GM19239 (cell line): ENCODE data around the gene COL6A2.
"Not testable (repeated sequence)": the region's sequence is repeated elsewhere in the genome, so short reads cannot be mapped to it uniquely, and the experiment has no call there.

Experiments
- DNase-seq: peaks from one replicate; pipeline ENCODE4 v3.0.0; 2011; ENCODE audit warnings: low spot score; ENCODE audit not compliant: insufficient read length
- FAIRE-seq: peaks from 2 replicates; lab custom pipeline; 2011; peaks lifted over from hg19 to GRCh38; lab: Jason Lieb, UNC

The COL6A2 gene

DNA sequence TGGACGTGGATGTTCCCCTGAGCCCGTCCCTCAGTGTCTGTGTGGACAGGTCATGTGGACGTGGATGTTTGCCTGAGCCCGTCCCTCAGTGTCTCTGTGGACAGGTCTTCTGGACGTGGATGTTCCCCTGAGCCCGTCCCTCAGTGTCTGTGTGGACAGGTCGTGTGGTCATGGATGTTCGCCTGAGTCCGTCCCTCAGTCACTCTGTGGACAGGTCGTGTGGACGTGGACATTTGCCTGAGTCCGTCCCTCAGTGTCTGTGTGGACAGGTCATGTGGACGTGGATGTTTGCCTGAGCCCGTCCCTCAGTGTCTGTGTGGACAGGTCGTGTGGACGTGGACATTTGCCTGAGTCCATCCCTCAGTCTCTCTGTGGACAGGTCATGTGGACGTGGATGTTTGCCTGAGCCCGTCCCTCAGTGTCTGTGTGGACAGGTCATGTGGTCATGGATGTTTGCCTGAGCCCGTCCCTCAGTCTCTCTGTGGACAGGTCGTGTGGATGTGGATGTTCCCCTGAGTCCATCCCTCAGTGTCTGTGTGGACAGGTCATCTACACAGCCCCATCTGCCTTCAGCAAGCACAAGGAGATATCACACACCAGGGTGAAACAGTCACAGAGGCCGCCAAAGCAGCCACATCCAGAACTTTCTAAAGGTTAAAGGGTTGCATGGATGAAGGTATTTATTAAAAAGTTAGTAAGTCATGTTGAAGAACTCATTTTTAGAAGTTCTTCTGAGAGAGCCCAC, 38.0 kb upstream of the COL6A2 start:
- not testable (repeated sequence) for DNase-seq, FAIRE-seq

DNA sequence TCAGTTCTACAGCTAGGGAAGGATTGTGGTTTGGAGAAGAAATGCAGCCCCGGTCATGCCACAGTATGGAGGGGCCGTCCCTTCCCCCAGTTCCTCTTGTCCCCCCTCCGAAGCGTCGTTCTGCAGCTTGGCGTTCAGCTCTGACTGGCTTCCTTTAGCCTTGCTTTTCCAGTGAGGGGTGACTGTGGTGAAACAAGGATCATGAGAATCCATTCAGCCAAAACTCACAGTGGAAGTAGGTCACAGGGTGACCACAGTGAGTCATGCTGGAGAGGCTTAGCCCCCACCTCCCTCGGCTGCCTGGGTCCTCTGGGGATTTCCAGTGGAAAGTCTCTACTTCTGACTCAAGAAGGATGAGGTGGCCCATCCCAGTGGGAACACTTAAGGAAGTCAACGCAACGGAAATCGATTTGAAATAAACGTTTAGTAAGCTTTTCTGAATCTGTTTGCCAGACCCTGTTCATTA, 37.3 kb upstream of the COL6A2 start:
- no peak for DNase-seq
- FAIRE-seq: no peak

DNA sequence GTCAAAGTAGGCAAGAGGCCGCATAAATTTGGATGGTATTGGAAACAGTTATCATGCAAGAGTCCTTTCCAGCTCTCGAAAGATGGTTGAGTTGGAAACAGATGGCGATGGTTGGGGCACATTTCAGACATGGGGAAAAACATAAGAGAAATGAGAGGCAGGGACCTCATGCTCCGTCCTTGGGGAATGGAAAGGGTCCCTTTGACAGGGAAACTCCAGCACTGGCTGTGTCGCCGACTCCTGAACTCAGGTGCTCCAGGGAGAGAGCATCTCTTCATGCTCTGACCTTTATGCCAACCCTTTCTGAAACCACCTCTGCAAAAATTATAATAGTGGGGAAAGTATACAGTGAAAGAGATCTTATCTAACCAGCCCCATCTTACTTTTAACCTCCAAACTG, 36.8 kb upstream of the COL6A2 start:
- DNase-seq: no peak
- no peak for FAIRE-seq

DNA sequence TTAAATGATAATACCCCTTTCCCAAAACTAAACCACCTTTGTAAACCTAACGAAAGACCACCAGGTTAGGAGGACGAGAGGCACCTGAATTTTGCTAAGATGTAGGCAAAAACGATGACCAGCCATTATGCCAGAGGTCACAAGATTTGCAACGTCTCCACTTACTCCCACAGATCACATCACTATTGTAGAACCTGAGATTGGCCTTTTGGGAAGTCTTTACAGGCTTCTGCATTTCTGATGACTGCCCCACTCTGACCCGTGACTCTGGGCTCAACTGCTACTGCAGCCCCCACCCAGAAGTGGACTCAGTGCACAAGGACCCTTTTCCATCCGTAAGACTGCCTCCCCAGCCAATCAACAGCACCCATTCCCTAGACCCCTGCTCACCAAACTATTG, 36.4 kb upstream of the COL6A2 start:
- no peak for FAIRE-seq
- DNase-seq: no peak

DNA sequence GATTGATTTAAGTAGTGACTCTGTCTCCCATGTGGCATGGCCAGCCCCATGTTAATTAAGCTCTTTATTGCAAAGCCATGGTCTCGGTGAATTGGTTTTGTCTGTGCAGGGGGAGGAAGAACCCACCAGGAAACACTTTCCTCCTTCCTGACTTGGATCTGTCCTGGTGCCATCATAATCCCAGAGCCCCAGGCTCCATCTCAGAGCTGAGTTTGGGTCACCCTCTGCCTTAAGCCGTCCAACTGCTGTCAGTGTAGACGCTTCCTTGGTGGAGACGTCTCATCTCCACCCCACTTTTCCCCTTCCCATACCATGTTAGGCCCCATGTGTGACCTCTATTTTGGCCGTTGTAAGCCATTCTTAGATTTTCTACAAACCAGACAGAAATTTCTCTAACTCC, 36.0 kb upstream of the COL6A2 start:
- no peak for DNase-seq
- FAIRE-seq: no peak

DNA sequence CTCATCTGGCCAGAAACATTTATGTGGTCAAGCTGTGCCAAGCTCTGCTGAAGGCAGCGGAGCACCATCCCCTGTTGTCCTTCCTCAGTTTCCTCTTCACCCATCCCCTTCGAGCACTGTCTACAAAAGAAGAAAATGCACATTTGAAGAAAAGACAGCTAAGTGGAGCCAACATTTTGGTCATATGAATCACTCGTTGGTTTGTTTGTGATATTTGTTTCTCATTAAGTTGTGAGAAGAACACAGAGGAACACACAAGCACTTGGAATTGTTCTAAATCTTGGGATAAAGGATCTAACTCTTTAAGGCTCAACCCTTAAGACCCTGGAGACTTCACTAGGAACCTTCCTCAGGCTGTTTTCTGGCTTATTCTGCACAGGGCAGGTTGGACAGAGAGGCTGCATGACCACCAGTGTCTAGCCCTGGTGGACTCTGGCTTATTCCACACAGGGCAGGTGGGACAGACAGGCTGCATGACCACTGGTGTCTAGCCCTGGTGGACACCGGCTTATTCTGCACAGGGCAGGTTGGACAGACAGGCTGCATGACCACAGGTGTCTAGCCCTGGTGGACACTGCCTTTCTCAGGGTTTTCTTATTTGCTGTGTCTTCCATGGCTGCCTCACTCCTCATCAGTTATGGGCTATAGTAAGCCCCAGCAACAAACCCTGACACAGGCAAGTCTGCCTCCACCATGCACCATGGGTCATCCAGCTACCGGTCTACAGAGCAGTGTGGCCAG, 35.3 kb upstream of the COL6A2 start:
- FAIRE-seq: no peak
- no peak for DNase-seq

DNA sequence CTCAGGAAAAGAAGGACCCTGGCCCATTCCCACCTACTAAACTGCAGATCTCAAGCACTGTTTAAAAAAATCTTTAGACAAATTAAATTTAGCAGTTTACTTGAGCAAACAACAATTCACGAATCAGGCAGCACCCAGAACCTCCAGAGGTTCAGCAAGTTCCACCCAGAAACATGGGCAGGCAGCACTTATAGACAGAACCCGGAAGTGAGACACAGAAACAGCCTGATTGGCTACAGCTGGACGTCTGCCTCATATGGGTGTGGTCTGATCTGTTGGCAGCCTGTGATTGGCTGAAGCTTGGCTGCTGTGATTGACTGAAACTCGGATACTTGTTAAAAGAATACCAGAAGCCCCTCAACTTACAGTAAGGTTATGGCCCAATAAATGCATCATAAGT, 34.7 kb upstream of the COL6A2 start:
- no peak for FAIRE-seq
- no peak for DNase-seq

DNA sequence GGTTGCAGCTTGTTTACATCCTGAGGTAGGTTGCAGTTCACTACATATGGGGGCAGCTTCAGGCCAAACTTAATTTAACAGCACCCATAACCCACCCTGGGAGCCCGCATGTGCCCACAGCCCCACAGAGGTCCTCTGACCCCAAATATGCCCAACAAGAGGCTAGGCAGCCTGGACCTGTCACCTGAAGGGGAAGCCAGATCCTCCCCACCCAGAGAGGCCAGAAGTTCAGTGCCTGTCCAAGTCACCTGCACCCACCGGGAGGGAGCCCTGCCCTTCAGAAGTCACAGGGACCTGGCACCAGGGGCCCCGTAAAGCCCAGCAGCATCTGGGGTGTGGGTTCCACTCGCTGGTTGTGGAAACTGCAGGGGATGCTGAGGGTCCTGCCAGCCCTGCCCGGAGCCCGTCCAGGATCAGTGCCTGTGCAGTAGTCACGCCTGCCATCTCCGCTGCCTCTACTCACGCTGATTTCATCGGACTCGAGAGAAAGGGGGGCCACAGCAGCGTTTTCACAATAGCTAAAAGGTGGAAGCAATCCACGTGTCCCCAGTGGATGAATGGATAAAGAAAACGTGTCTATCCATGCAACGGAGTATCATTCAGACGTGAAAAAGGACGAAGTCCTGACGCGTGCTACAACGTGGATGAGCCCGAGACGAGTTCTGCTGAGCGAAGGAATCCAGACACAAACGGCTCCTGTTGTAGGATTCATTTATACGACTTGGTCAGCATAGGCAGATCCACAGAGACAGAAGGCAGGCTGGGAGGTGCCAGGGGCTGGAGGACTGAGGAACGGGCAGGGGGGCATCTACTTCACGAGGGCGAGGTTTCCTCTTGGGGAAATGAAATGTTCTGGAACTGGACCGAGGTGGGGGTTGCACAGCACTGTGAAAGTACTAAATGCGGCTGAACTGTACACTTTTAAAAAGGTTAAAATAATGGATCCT, 33.9 kb upstream of the COL6A2 start:
- FAIRE-seq (no peak), DNase-seq (no peak)

DNA sequence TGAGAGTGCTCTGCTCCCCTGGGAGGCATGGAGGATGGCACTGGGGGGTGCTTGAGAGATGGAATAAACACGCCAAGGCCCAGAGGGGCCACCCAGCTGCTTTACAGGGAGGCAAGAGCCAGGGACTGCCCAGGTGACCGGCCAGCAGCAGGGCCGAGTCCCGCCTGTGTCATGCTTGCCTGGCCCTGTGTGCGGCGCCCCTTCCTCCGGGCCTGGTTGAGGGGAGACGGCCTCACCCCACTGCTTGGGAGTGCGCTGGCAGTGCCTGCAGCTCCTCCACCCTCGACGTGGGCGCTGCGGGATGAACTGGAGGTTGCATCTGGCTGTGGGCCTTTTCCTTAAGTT, 33.1 kb upstream of the COL6A2 start:
- no peak for DNase-seq
- no peak for FAIRE-seq

DNA sequence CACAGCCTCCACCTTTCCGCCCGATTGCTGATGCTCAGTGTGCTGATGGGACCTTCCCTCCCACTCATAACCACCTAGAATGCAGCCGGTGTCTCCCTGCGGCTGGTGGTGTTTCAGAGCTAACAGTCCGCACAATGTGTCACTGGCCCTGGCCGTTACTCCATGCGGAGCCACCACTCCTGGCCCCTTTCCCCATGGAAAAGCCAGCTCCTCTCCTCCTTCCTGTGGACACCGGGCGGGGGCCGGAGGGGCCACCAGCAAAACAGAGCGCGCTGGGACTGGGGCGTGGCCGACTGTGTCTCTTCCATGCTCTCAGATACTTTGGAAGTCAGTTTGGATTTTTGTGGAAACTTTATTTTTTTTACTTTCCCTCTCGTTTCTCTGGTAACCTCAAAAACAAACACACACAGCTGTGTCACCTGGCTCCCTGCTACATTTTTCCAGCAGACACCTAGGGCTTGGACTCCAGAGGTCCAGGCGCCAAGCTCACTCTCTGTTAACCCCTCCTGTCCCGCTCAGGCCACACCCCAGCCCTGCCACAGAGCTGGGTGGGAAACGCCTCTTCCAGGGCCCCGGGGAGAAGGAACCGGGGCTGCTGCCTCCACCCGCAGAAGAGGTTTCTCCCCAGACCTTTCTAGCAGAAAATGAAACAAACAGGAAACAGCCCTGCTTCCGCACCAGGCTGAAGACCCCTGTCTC, 32.5 kb upstream of the COL6A2 start:
- DNase-seq (no peak), FAIRE-seq (no peak)

DNA sequence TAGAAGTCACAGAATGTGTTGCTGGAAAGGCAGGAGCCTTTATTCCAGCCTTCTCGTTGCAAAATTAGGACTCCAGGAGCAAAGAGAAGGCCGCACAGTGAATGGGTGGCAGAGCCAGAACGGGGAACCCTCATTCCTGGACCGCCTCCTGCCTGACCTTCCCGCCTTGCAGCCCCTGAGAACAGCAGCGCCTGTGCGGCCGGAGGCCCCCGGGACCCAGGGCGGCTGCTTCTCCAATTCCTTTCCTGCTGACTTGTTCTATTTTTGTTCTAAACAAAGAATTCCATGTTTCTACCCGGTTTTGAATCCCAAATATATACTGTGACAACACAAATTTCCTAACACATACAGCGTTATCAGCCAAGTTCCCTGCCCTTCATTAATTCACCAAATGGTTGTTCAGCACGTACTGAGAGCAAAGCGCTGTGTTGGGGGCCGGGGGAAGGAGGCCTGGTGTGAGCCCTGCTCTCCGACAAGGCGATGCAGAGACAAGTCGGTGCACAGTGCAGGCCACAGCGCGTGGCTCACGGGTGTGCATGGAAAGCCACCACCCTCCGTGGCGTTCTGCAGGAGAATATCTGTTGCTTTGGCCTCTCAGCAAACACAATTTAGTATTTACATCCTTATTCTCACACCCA, 31.9 kb upstream of the COL6A2 start:
- FAIRE-seq (no peak), DNase-seq (no peak)

DNA sequence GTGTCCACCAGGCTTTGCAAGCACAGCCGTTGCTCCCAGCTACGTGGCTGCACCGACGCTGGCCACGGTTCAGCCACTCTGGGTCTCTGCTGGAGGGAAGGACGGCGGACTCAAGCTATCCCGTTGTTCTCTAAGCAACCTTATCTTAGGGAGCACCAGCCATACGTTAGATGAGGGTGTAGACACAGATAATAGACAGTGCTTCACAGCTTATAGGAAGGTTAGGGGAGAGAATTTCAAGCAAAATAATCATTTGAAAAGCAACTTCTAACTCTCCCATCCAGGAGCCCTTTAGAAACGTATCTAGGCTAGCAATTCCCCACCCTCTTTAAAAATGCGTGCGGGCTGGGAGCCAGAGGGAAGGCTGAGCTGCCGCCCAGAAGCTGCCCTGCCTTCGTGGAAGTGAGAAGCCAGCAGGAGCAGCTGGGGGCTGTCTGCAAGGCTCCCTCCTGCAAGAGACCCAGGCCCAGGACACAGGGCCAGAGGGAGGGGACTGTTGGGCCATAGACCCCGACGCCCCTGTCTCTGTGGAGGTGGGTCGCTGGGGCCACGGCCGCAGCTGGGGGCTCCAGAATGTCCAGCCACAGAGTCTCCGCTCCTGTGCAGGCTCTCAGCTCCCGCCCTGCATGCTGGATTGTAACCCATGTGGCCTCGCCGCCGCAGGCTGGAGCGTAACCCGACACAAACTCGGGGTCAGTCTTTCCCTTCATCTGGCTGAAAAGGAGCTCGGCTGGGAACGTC, 31.2 kb upstream of the COL6A2 start:
- DNase-seq: no peak
- FAIRE-seq: no peak

DNA sequence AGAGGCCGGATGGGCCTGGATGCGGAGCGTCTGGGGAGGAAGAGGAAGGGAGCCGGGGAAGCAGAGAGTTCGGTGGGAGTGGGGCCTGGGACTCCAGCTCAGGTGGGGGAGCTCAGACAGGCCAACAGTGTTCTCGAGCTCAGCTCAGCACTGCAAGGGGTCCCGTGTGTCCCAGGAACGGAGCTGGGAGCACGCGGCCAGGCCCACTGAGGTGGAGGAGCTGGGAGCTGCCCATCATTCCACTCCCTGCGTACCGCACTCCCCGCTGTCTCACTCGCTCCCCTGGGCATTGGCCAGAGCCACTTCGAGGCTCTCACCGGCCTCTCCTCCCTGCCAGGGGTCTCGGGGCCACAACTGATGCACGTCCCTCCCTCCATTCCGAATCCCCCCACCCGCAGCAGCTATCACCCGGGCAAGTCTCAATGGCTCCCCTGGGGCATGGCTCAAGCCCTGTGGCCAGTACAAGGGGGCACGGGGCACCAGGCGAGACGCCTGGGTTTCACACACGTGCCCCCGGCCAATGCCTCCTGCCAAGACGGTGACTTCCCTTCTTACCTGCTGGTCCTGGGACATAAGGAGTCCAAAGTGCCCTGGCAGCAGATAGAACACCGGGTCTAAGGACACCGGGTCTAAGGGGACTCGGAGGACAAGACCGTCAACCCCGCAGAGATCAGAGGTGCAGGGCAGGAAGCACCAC, 30.3 kb upstream of the COL6A2 start:
- DNase-seq (no peak), FAIRE-seq (no peak)

DNA sequence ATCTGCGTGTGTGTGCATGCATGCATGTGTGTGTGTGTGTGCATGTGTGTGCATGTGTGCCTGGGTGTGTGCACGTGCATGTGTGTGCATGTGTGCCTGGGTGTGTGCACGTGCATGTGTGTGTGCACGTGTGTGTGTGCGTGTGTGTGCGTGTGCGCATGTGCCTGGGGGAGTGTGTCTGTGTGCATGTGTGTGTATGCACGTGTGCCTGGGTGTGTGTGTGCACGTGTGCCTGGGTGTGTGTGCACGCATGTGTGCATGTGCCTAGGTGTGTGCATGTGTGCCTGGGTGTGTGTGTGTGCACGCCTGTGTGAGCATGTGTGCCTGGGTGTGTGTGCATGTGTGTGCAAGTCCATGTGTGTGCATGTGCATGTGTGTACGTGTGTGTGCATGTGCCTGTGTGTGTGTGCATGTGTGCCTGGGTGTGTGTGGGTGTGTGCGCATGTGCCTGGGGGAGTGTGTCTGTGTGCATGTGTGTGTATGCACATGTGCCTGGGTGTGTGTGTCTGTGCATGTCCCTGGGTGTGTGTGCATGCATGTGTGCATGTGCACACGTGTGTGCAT, 29.3 kb upstream of the COL6A2 start:
- no peak for DNase-seq
- FAIRE-seq: no peak

DNA sequence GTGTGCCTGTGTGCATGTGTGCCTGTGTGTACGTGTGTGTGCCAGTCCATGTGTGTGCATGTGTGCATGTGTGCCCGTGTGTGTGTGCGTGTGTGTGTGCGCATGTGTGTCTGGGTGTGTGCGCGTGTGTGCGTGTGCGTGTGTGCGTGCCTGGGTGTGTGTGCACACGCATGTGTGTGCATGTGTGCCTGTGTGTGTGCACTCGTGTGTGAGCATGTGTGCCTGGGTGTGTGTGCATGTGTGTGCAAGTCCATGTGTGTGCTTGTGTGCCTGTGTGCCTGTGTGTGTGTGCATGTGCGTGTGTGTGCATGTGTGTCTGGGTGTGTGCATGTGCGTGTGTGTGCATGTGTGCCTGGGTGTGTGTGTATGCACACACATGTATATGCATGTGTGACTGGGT, 28.7 kb upstream of the COL6A2 start:
- DNase-seq (no peak), FAIRE-seq (no peak)

DNA sequence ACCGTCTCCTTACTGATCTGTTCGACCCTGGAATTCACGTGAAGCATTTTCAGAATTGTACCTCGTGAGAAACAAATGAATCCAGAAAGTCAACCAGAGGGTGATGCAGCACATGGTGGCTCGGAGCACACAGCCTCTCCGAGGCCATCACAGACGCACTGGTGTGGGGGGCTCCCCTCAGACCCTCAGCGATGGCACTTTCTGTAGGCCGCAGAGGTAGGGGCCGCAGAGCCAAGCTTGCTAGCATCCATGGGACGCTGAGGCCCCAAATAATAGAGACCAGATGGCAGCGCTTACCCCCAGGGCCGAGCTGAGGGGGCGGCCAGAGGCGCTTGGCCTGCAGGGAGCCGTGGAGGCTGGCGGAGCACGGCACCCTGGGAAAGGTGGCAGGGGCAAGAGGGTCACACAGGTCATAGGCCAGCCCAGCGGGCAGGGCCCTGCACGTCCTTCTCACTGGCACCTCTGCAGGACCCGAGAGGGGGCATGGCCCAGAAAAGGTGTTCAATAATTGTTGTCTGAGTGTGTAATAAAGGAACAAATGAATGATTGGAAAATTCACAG, 28.1 kb upstream of the COL6A2 start:
- DNase-seq: no peak
- no peak for FAIRE-seq

DNA sequence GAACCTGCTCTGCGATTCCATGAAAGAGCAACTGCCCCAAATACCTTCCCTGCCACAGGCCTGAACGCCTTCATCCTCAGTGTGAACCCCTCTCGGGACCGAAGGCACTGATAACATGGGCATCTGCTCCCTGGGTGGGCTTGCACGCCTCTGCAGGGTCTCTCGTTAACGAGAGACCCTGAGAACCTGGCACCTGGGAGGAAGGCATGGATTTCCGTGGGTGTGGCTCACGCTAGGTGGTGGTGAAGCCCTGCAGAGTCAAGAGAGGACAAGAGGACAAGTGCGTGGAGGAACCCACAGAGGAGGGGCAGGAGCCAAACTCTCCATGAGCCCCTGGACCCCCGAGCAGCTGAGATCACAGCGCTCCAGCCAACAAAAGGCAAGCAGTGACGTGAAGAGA, 26.8 kb upstream of the COL6A2 start:
- FAIRE-seq (no peak), DNase-seq (no peak)

DNA sequence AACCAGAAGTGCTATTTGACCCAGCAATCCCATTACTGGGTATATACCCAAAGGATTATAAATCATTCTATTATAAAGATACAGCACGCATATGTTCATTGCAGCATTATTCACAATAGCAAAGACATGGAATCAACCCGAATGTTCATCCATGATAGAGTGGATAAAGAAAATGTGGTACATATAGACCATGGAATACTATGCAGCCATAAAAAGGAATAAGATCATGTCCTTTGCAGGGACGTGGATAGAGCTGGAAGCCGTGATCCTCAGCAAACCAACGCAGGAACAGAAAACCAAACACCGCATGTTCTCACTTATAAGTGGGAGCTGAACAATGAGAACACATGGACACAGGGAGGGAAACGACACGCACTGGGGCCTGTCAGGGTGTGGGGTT, 21.2 kb upstream of the COL6A2 start:
- not testable (repeated sequence) for FAIRE-seq, DNase-seq
